ENCODE measurements around the gene ZNF599. TPM values are rescaled to one million over a fixed set of nuclear protein-coding genes. Genes with fewer than 3 reads are reported as not detected.

ZNF599 gene
- total and polyA plus RNA-seq, 2 of the 13 experiments (the other 11 are each of a cell fraction or from before 2014, with no cell fraction given) = 5.8 to 7.3 TPM

GRCh38 chr19:34733266-34733745 is 39.7 kb downstream of the ZNF599 start (continued):
- TF ChIP-seq TRIM22 (IDR thresholded peaks at IDR 0.05) (no peak), CHD2 (IDR thresholded peaks at IDR 0.05; ENCODE audit: low read depth, low read length) (no peak), POGK (CRISPR knock-in tag; conservative IDR thresholded peaks at IDR 0.05) (no peak), MLXIP (CRISPR knock-in tag; IDR thresholded peaks at IDR 0.05; ENCODE audit: borderline replicate concordance) (0 out of 2 replicates have a peak, but pooled peaks have one; percentile 50), TRIM24 (CRISPR knock-in tag; IDR thresholded peaks at IDR 0.05) (no peak), TFAP4 (IDR thresholded peaks at IDR 0.05; ENCODE audit: borderline replicate concordance, low read depth) (peak; percentile 68; the same call in 1 of the 2 replicates), PCBP1 (IDR thresholded peaks at IDR 0.05; ENCODE audit: borderline replicate concordance, low read depth, low read length) (no peak), REST (IDR thresholded peaks at IDR 0.05; ENCODE audit: borderline replicate concordance in 1 of 2, low read depth in 1 of 2, low read length in 2 of 2) (no peak), FOSL2 (CRISPR knock-in tag; IDR thresholded peaks at IDR 0.05) (peak; percentile 17; the same call in 1 of the 2 replicates), GLMP (CRISPR knock-in tag; IDR thresholded peaks at IDR 0.05; ENCODE audit: borderline replicate concordance) (no peak), FOXA1 (IDR thresholded peaks at IDR 0.05) (no peak), FOXA1 (CRISPR knock-in tag; IDR thresholded peaks at IDR 0.05) (no peak), ZNF552 (CRISPR knock-in tag; IDR thresholded peaks at IDR 0.05; ENCODE audit: borderline replicate concordance) (no peak), ZNF607 (CRISPR knock-in tag; IDR thresholded peaks at IDR 0.05; ENCODE audit: borderline replicate concordance) (no peak), HDAC6 (IDR thresholded peaks at IDR 0.05; ENCODE audit: low read depth, low read length) (no peak), CBFB (CRISPR knock-in tag; IDR thresholded peaks at IDR 0.05) (no peak), HMG20B (CRISPR knock-in tag; conservative IDR thresholded peaks at IDR 0.05) (no peak), ZFP90 (CRISPR knock-in tag; IDR thresholded peaks at IDR 0.05; ENCODE audit: borderline replicate concordance) (no peak), GATAD2A (CRISPR knock-in tag; IDR thresholded peaks at IDR 0.05) (no peak; the same call in 1 of the 2 replicates)

Measured in HepG2 (cell line).